ENCODE measurements around the gene COPG1. TPM values are rescaled to one million over a fixed set of nuclear protein-coding genes. Genes with fewer than 3 reads are reported as not detected.

The COPG1 gene
- total and polyA plus RNA-seq, 2 donors (not counting 1 experiment from before 2014, with no cell fraction given) = 48.9 to 85.9 TPM

- Mint-ChIP-seq H3K27ac (no peak overlapping the region), H3K4me1 (peaks cover 50% of the 10 kb centered on the region), H3K9me3 (ENCODE audit: insufficient read depth) (peaks cover 4% of the 10 kb centered on the region), H3K4me3 (no peak overlapping the region), H3K27me3 (no peaks in the 10 kb centered on the region)
- intact Hi-C loops (cut with micrococcal nuclease) = no loop called here
- POLR2A ChIA-PET = no interaction called here
- no peaks in the 10 kb centered on the region for H3K27me3 ChIP-seq (replicated peaks in 1 of 4; ENCODE audit: control extremely low read depth in 1 of 4, control insufficient read depth in 3 of 4, insufficient read depth in 4 of 4, low read length in 3 of 4)
- H3K4me1 ChIP-seq (ENCODE audit: control insufficient read depth in 2 of 2, insufficient read depth in 2 of 2, low read length in 2 of 2) = peaks cover 15 to 34% of the 10 kb centered on the region in 2 donors
- no peaks in the 10 kb centered on the region for H4K20me1 ChIP-seq (ENCODE audit: control insufficient read depth, insufficient read depth, low read length, poor library complexity, severe bottlenecking)
- no peak for TF ChIP-seq EZH2 (IDR thresholded peaks at IDR 0.05; ENCODE audit: borderline replicate concordance, insufficient read depth, low read depth, low read length, poor library complexity, severe bottlenecking)
- TF ChIP-seq, protein P1, sequence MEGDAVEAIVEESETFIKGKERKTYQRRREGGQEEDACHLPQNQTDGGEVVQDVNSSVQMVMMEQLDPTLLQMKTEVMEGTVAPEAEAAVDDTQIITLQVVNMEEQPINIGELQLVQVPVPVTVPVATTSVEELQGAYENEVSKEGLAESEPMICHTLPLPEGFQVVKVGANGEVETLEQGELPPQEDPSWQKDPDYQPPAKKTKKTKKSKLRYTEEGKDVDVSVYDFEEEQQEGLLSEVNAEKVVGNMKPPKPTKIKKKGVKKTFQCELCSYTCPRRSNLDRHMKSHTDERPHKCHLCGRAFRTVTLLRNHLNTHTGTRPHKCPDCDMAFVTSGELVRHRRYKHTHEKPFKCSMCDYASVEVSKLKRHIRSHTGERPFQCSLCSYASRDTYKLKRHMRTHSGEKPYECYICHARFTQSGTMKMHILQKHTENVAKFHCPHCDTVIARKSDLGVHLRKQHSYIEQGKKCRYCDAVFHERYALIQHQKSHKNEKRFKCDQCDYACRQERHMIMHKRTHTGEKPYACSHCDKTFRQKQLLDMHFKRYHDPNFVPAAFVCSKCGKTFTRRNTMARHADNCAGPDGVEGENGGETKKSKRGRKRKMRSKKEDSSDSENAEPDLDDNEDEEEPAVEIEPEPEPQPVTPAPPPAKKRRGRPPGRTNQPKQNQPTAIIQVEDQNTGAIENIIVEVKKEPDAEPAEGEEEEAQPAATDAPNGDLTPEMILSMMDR (IDR thresholded peaks at IDR 0.05) = no peak
- no peak overlapping the region for H3K9ac ChIP-seq (ENCODE audit: low read length)
- H2AFZ ChIP-seq (ENCODE audit: insufficient read depth, low read depth, low read length, poor library complexity, severe bottlenecking) = no peak overlapping the region
- H3K4me3 ChIP-seq (ENCODE audit: control extremely low read depth in 1 of 5, extremely low read depth in 1 of 5, insufficient read depth in 1 of 5, low read depth in 2 of 5, low read length in 4 of 5) = no peak overlapping the region
- no peaks in the 10 kb centered on the region for H3K9me3 ChIP-seq (ENCODE audit: control extremely low read depth in 1 of 3, control insufficient read depth in 2 of 3, insufficient read depth in 1 of 3, low read length in 2 of 3)
- ATAC-seq (ENCODE audit: low read depth) (no peak), DNase-seq (no peak)
- no peak overlapping the region for H3K27ac ChIP-seq (ENCODE audit: low read length in 2 of 2)
- H3K36me3 ChIP-seq (replicated peaks in 1 of 2; ENCODE audit: control extremely low read depth in 1 of 2, control insufficient read depth in 1 of 2, extremely low read depth in 1 of 2, insufficient read depth in 2 of 2, low read length in 1 of 2) = no peaks in the 10 kb centered on the region
- 81% methylated on average over 10 of the region's 11 CpGs for WGBS (ENCODE audit: insufficient coverage)
- CTCF ChIA-PET = interaction anchor here (0.5 to 11.3 kb wide), 4 partner anchors 8 to 259 kb away, joined by 3 to 98 read pairs (median 4); no protein-coding TSS in a partner anchor
- no peak overlapping the region for H3K4me2 ChIP-seq (replicated peaks; ENCODE audit: low read depth, low read length, poor library complexity, severe bottlenecking)
- H3K79me2 ChIP-seq (ENCODE audit: control insufficient read depth, insufficient read depth, low read length) = no peaks in the 10 kb centered on the region
Observed at GRCh38 chr3:129228891-129229585, 20.4 kb upstream of the COPG1 start.
